A549 (cell line): ENCODE results near the gene LENG1. TPM values are rescaled to one million over a fixed set of nuclear protein-coding genes. Genes with fewer than 3 reads are reported as not detected.

Source experiments
- ATAC-seq, 2 experiments: fragments of 200-7000 bp in 1 of 2; fragments of >200 bp in 1 of 2; cut with Nextera tagmentation in 1 of 2; cut with Tn5 transposase in 1 of 2; 3 replicates each; pipeline versions ENCODE4 v1.8.0 to v1.9.1; 2018 to 2020; ENCODE audit warnings: mild to moderate bottlenecking in 1 of 2, moderate library complexity in 1 of 2
- CTCF ChIA-PET: fragments of 300-600 bp; sonication (Branson Sonifier 250); formaldehyde crosslinking; extraction: SDS; loops from one replicate; lab custom pipeline; 2021; ENCODE audit warnings: antibody characterized with exemption, inconsistent platforms; lab: Yijun Ruan, JAX
- POLR2A ChIA-PET: fragments of 350-600 bp; formaldehyde crosslinking; extraction: SDS; loops from one replicate; lab custom pipeline; 2021; ENCODE audit warnings: antibody characterized with exemption, inconsistent platforms; lab: Yijun Ruan, JAX
- DNase-seq, 2 experiments: peaks; one replicate each; pipeline versions ENCODE4 v3.0.0 to v3.0.0-alpha.2; 2011 to 2016; ENCODE audit warnings: low read depth in 1 of 2, low spot score in 1 of 2
- FAIRE-seq: peaks from 2 replicates; lab custom pipeline; 2011; peaks lifted over from hg19 to GRCh38; lab: Jason Lieb, UNC
- H3K27ac ChIP-seq, 2 experiments: fragments of >200 bp; sonication (Bioruptor Twin); formaldehyde crosslinking; 3 replicates each; pipeline ENCODE4 v1.5.1; 2016 to 2017
- H3K4me1 ChIP-seq: fragments of >200 bp; sonication (Bioruptor Twin); formaldehyde crosslinking; 3 replicates; pipeline ENCODE4 v1.6.1; 2016
- H3K4me2 ChIP-seq: fragments of >200 bp; sonication (Bioruptor Twin); formaldehyde crosslinking; 3 replicates; pipeline ENCODE4 v1.6.1; 2016
- H3K4me3 ChIP-seq: fragments of >200 bp; sonication (Bioruptor Twin); formaldehyde crosslinking; 3 replicates; pipeline ENCODE4 v1.5.1; 2016
- H3K9me3 ChIP-seq: fragments of >200 bp; sonication (Bioruptor Twin); formaldehyde crosslinking; 3 replicates; pipeline ENCODE4 v1.6.1; 2016
- ATOH8 ChIP-seq: fragments of 250-450 bp; sonication (Bioruptor Pico); IDR thresholded peaks from 2 replicates; pipeline ENCODE4 v1.5.0; 2020; ENCODE audit warnings: low read depth, mild to moderate bottlenecking, moderate library complexity
- BCL3 ChIP-seq: fragments of >200 bp; sonication (Bioruptor Twin); formaldehyde crosslinking; IDR thresholded peaks from 3 replicates; pipeline ENCODE4 v1.6.1; 2016
- CBX8 ChIP-seq: fragments of 200-600 bp; sonication (generic); IDR thresholded peaks from 2 replicates; pipeline ENCODE4 v1.6.1; 2016
- CTCF ChIP-seq: fragments of >200 bp; sonication (Bioruptor Twin); formaldehyde crosslinking; IDR thresholded peaks from 3 replicates; pipeline ENCODE4 v1.5.1; 2016
- EHF ChIP-seq: fragments of 250-450 bp; sonication (Bioruptor Pico); IDR thresholded peaks from 2 replicates; pipeline ENCODE4 v1.5.0; 2020; ENCODE audit warnings: mild to moderate bottlenecking
- EP300 ChIP-seq, 2 experiments: fragments of >200 bp; sonication (Bioruptor Twin); formaldehyde crosslinking; IDR thresholded peaks; 2 replicates in 1 of 2; 3 replicates in 1 of 2; pipeline ENCODE4 v1.6.1; 2016 to 2017
- FOSL2 ChIP-seq, 2 experiments: fragments of 450-650 bp in 1 of 2; fragments of >200 bp in 1 of 2; sonication (Bioruptor Twin) in 1 of 2; formaldehyde crosslinking; IDR thresholded peaks; 2 replicates each; pipeline versions ENCODE4 v1.5.0 to v1.6.1; 2016 to 2020; ENCODE audit warnings: mild to moderate bottlenecking in 1 of 2, moderate library complexity in 1 of 2
- FOXS1 ChIP-seq: fragments of 250-450 bp; sonication (Bioruptor Pico); IDR thresholded peaks from 2 replicates; pipeline ENCODE4 v1.5.0; 2020; ENCODE audit warnings: mild to moderate bottlenecking, moderate library complexity
- GATA3 ChIP-seq: IDR thresholded peaks from 2 replicates; pipeline ENCODE4 v1.6.1; 2012; ENCODE audit warnings: borderline replicate concordance
- HOXB5 ChIP-seq: fragments of 250-450 bp; sonication (Bioruptor Pico); IDR thresholded peaks from 2 replicates; pipeline ENCODE4 v1.5.0; 2020; ENCODE audit warnings: mild to moderate bottlenecking, moderate library complexity
- JUN ChIP-seq, 2 experiments: fragments of >200 bp; sonication (Bioruptor Twin); formaldehyde crosslinking; IDR thresholded peaks; 2 replicates in 1 of 2; 3 replicates in 1 of 2; pipeline ENCODE4 v1.6.1; 2016 to 2017
- KDM1A ChIP-seq: fragments of 200-600 bp; sonication (generic); IDR thresholded peaks from 2 replicates; pipeline ENCODE4 v1.6.1; 2016; ENCODE audit warnings: low read depth, mild to moderate bottlenecking
- KDM5A ChIP-seq: fragments of 200-600 bp; sonication (generic); IDR thresholded peaks from 2 replicates; pipeline ENCODE4 v1.6.1; 2016; ENCODE audit warnings: antibody characterized with exemption, mild to moderate bottlenecking
- MYC ChIP-seq: IDR thresholded peaks from 2 replicates; pipeline ENCODE4 v1.6.1; 2012; ENCODE audit warnings: mild to moderate bottlenecking, inconsistent platforms, low read length, improper control_type of control experiment, borderline replicate concordance
- NPAS2 ChIP-seq: fragments of 250-450 bp; sonication (Bioruptor Pico); IDR thresholded peaks from 2 replicates; pipeline ENCODE4 v1.8.0; 2022; ENCODE audit warnings: mild to moderate bottlenecking, moderate library complexity, borderline replicate concordance
- PBX3 ChIP-seq: IDR thresholded peaks from 2 replicates; pipeline ENCODE4 v1.6.1; 2012
- POLR2A ChIP-seq: IDR thresholded peaks from 2 replicates; pipeline ENCODE4 v1.6.1; 2012; ENCODE audit warnings: mild to moderate bottlenecking, low read length
- RARB ChIP-seq: fragments of 250-450 bp; sonication (Bioruptor Pico); IDR thresholded peaks from 2 replicates; pipeline ENCODE4 v1.8.0; 2021; ENCODE audit warnings: mild to moderate bottlenecking, moderate library complexity
- RCOR1 ChIP-seq: fragments of 150-350 bp; IDR thresholded peaks from 2 replicates; pipeline ENCODE4 v1.6.1; 2014; ENCODE audit warnings: antibody characterized with exemption, low read length, low read depth
- REST ChIP-seq: fragments of 200-600 bp; sonication (generic); IDR thresholded peaks from 2 replicates; pipeline ENCODE4 v1.6.1; 2016; ENCODE audit warnings: antibody characterized with exemption, mild to moderate bottlenecking, moderate library complexity
- TP53 ChIP-seq: fragments of 250-450 bp; sonication (Bioruptor Pico); IDR thresholded peaks from 2 replicates; pipeline ENCODE4 v1.5.0; 2021; ENCODE audit warnings: mild to moderate bottlenecking, moderate library complexity
- ZNF302 ChIP-seq: fragments of 250-450 bp; sonication (Bioruptor Pico); IDR thresholded peaks from 2 replicates; pipeline ENCODE4 v1.9.0; 2021; ENCODE audit warnings: inconsistent platforms, mild to moderate bottlenecking, moderate library complexity
- ZSCAN20 ChIP-seq: fragments of 250-450 bp; sonication (Bioruptor Pico); IDR thresholded peaks from 2 replicates; pipeline ENCODE4 v1.8.0; 2022; ENCODE audit warnings: mild to moderate bottlenecking, moderate library complexity
- WGBS: methylation state at CpG from one replicate; pipeline ENCODE4 v1.1.6; 2017; ENCODE audit errors: missing lambda C conversion rate; 5-methylcytosine and 5-hydroxymethylcytosine counted together
- polyA plus RNA-seq, 4 experiments: library from polyadenylated mRNA; depleted of rRNA in 3 of 4; stranded (reverse); fragments of >200 nt; fragmentation: RNase III in 1 of 4; extraction: RNeasy Plus Mini Kit Qiagen cat#74134 plus additional on column Dnase treatment in 1 of 4; gene quantifications; 2 replicates in 3 of 4; 3 replicates in 1 of 4; pipeline ENCODE4 v1.2.3, GENCODE V29; 2011 to 2017

Gene LENG1
- polyA plus RNA-seq, 2 of the 4 experiments (the other 2 are of a cell fraction) = 13.3 to 13.8 TPM

- Histone ChIP-seq H3K27ac (peak overlapping the region; percentile 14 to 68; a peak in 4 of 6 replicates), H3K4me1 (peaks cover 76% of the 10 kb centered on the region), H3K4me3 (peak overlapping the region; percentile 5; the same call in 1 of the 3 replicates), H3K9me3 (no peaks in the 10 kb centered on the region), H3K4me2 (peak overlapping the region; percentile 93)
- FAIRE-seq (no peak), ATAC-seq (peak; percentile 8 to 17), DNase-seq (peak in 1 of 2 experiments; percentile 47)
- ChIA-PET POLR2A (interaction anchor here (2.7 to 5.0 kb wide), 4 partner anchors 8 to 72 kb away, joined by 14 to 55 read pairs (median 40); partner anchors contain the start of genes CNOT3, MBOAT7, RPS9 and TSEN34), CTCF (interaction anchor here (0.7 to 2.2 kb wide), 4 partner anchors 10 to 40 kb away, joined by 3 to 8 read pairs (median 5); no protein-coding TSS in a partner anchor)
- TF ChIP-seq JUN (IDR thresholded peaks at IDR 0.05) (peak in 1 of 2 experiments; percentile 33; a peak in 1 of 5 replicates), KDM1A (no peak), EP300 (IDR thresholded peaks at IDR 0.05) (no peak), ATOH8 (CRISPR knock-in tag) (no peak), REST (no peak), BCL3 (0 out of 3 replicates have a peak, but pooled peaks have one; percentile 31), FOSL2 (IDR thresholded peaks at IDR 0.05) (no peak), FOSL2 (CRISPR knock-in tag; IDR thresholded peaks at IDR 0.05) (no peak), CTCF (no peak)
- WGBS = 75% methylated on average over 8 of the region's 8 CpGs
Observed at GRCh38 chr19:54208784-54209057, 49.2 kb upstream of the LENG1 start.

GRCh38 chr19:54207983-54208783, 48.7 kb upstream of the LENG1 start:
- H3K4me3 ChIP-seq = peak overlapping the region; percentile 7; the same call in 1 of the 3 replicates
- FAIRE-seq (no peak), ATAC-seq (peak; percentile 2 to 12; a peak in 5 of 6 replicates), DNase-seq (peak in 1 of 2 experiments; percentile 59)
- POLR2A ChIA-PET = interaction anchor here (2.7 to 5.0 kb wide), 3 partner anchors 8 to 71 kb away, joined by 14 to 55 read pairs (median 47); partner anchors contain the start of genes CNOT3, MBOAT7, RPS9 and TSEN34
- peak overlapping the region; percentile 93 for H3K4me2 ChIP-seq
- peaks cover 82% of the 10 kb centered on the region for H3K4me1 ChIP-seq
- H3K27ac ChIP-seq = peak overlapping the region; percentile 14 to 68; a peak in 3 of 6 replicates
- CTCF ChIA-PET = interaction anchor here (0.6 to 2.2 kb wide), 5 partner anchors 9 to 39 kb away, joined by 3 to 8 read pairs (median 4); no protein-coding TSS in a partner anchor
- H3K9me3 ChIP-seq = no peaks in the 10 kb centered on the region
- WGBS = 75% methylated on average over 18 of the region's 18 CpGs
- TF ChIP-seq GATA3 = no peak
- no peak for TF ChIP-seq RCOR1
- no peak for TF ChIP-seq CBX8
- TF ChIP-seq PBX3 = no peak
- no peak for TF ChIP-seq POLR2A
- TF ChIP-seq MYC = no peak
- peak; percentile 21; the same call in 1 of the 2 replicates for TF ChIP-seq EHF (CRISPR knock-in tag)
- 0 out of 2 replicates have a peak, but pooled peaks have one; percentile 23 for TF ChIP-seq ZNF302
- 0 out of 2 replicates have a peak, but pooled peaks have one; percentile 7 for TF ChIP-seq NPAS2 (CRISPR knock-in tag)
- TF ChIP-seq BCL3 = no peak
- TF ChIP-seq ZSCAN20 (CRISPR knock-in tag) = no peak
- TF ChIP-seq TP53 (CRISPR knock-in tag) = peak; percentile 95
- TF ChIP-seq HOXB5 = peak; percentile 39; the same call in 1 of the 2 replicates
- peak; percentile 82 for TF ChIP-seq RARB (CRISPR knock-in tag)
- TF ChIP-seq FOXS1 (CRISPR knock-in tag) = no peak
- TF ChIP-seq KDM5A = no peak
- TF ChIP-seq EP300 (IDR thresholded peaks at IDR 0.05) = no peak
